ENCODE results near the gene WDR35. TPM values are rescaled to one million over a fixed set of nuclear protein-coding genes. Genes with fewer than 3 reads are reported as not detected.

Gene WDR35
- total and polyA plus RNA-seq, 10 of the 15 experiments (the other 5 are each of a cell fraction or from before 2014, with no cell fraction given), result 3.0 to 9.3 (median 6.3) TPM

GRCh38 chr2:20027705-20028434 is 38.0 kb upstream of the WDR35 start (continued):
- TF ChIP-seq, protein P1, sequence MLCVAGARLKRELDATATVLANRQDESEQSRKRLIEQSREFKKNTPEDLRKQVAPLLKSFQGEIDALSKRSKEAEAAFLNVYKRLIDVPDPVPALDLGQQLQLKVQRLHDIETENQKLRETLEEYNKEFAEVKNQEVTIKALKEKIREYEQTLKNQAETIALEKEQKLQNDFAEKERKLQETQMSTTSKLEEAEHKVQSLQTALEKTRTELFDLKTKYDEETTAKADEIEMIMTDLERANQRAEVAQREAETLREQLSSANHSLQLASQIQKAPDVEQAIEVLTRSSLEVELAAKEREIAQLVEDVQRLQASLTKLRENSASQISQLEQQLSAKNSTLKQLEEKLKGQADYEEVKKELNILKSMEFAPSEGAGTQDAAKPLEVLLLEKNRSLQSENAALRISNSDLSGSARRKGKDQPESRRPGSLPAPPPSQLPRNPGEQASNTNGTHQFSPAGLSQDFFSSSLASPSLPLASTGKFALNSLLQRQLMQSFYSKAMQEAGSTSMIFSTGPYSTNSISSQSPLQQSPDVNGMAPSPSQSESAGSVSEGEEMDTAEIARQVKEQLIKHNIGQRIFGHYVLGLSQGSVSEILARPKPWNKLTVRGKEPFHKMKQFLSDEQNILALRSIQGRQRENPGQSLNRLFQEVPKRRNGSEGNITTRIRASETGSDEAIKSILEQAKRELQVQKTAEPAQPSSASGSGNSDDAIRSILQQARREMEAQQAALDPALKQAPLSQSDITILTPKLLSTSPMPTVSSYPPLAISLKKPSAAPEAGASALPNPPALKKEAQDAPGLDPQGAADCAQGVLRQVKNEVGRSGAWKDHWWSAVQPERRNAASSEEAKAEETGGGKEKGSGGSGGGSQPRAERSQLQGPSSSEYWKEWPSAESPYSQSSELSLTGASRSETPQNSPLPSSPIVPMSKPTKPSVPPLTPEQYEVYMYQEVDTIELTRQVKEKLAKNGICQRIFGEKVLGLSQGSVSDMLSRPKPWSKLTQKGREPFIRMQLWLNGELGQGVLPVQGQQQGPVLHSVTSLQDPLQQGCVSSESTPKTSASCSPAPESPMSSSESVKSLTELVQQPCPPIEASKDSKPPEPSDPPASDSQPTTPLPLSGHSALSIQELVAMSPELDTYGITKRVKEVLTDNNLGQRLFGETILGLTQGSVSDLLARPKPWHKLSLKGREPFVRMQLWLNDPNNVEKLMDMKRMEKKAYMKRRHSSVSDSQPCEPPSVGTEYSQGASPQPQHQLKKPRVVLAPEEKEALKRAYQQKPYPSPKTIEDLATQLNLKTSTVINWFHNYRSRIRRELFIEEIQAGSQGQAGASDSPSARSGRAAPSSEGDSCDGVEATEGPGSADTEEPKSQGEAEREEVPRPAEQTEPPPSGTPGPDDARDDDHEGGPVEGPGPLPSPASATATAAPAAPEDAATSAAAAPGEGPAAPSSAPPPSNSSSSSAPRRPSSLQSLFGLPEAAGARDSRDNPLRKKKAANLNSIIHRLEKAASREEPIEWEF (IDR thresholded peaks at IDR 0.05; ENCODE audit: insufficient replicate concordance, low read depth, low read length), result no peak
- TF ChIP-seq, protein P2, sequence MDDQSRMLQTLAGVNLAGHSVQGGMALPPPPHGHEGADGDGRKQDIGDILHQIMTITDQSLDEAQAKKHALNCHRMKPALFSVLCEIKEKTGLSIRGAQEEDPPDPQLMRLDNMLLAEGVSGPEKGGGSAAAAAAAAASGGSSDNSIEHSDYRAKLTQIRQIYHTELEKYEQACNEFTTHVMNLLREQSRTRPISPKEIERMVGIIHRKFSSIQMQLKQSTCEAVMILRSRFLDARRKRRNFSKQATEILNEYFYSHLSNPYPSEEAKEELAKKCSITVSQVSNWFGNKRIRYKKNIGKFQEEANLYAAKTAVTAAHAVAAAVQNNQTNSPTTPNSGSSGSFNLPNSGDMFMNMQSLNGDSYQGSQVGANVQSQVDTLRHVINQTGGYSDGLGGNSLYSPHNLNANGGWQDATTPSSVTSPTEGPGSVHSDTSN (IDR thresholded peaks at IDR 0.05; ENCODE audit: insufficient replicate concordance, low read depth, low read length), result no peak

DNA sequence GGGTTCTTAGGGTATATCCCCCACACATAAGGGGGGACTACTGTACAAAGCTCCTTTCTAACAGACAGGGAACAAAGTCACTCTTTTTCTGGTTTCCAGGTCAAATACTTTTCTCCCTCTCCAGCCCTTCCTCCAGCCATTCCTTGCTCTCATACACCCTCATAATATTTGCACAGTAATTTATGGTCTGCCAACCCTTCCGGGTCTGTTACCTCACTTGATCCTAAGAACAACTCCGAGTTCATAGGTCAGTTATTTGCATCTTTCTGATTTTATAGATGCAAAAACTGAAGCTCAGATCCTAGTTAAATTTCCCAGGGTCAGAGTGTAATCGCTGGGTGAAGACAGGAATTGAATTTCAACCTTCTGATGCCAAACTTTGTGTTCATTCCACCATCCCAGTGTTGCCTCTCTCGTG is 37.4 kb upstream of the WDR35 start:
- CTCF ChIA-PET, result interaction anchor here (0.5 to 2.5 kb wide), 3 partner anchors 10 to 16 kb away, joined by 3 to 12 read pairs (median 3); no protein-coding TSS in a partner anchor
- no peaks in the 10 kb centered on the region; a peak in 2 of 4 replicates for H3K36me3 ChIP-seq (ENCODE audit: control insufficient read depth in 2 of 2, insufficient read depth in 2 of 2, low read length in 1 of 2)
- no peak for FAIRE-seq
- TF ChIP-seq HDGF (IDR thresholded peaks at IDR 0.05) (no peak), SPI1 (IDR thresholded peaks at IDR 0.05; ENCODE audit: borderline replicate concordance, insufficient read depth, low read depth, low read length) (no peak), NFYA (IDR thresholded peaks at IDR 0.05; ENCODE audit: borderline replicate concordance, low read depth, low read length) (no peak), SP1 (IDR thresholded peaks at IDR 0.05; ENCODE audit: low read depth, low read length) (no peak), EGR1 (IDR thresholded peaks at IDR 0.05; ENCODE audit: borderline replicate concordance in 1 of 2, low read depth in 2 of 2, low read length in 2 of 2) (no peak), ZBTB4 (CRISPR knock-in tag; IDR thresholded peaks at IDR 0.05) (no peak), RCOR1 (conservative IDR thresholded peaks at IDR 0.05; ENCODE audit: low read depth, low read length) (no peak), RELA (IDR thresholded peaks at IDR 0.05; ENCODE audit: borderline replicate concordance, partially characterized antibody) (no peak), IKZF1 (conservative IDR thresholded peaks at IDR 0.05) (no peak)

More for the DNA sequence above, 37.4 kb upstream of the WDR35 start:
- Histone ChIP-seq H3K27me3 (replicated peaks in 1 of 2; ENCODE audit: control insufficient read depth in 2 of 2, insufficient read depth in 2 of 2, low read length in 1 of 2) (no peaks in the 10 kb centered on the region), H3K4me1 (ENCODE audit: control insufficient read depth, insufficient read depth, low read length) (no peaks in the 10 kb centered on the region), H2AFZ (ENCODE audit: control insufficient read depth, low read depth, low read length) (no peak overlapping the region), H3K4me3 (no peak overlapping the region), H3K9ac (ENCODE audit: control insufficient read depth, insufficient read depth, low read length) (no peak overlapping the region), H3K4me2 (ENCODE audit: control insufficient read depth, insufficient read depth) (no peak overlapping the region), H3K79me2 (ENCODE audit: control insufficient read depth, insufficient read depth, low read length) (no peaks in the 10 kb centered on the region), H3K9me3 (replicated peaks; ENCODE audit: control insufficient read depth, insufficient read depth, low read length) (no peaks in the 10 kb centered on the region; the same call in 1 of the 3 replicates), H4K20me1 (ENCODE audit: control insufficient read depth, insufficient read depth) (no peaks in the 10 kb centered on the region), H3K27ac (ENCODE audit: control insufficient read depth, insufficient read depth) (no peak overlapping the region)
- ChIA-PET POLR2A (no interaction called here), SMC1A (ENCODE audit: uncharacterized antibody, unreplicated experiment) (interaction anchor here (1.8 to 2.0 kb wide), 2 partner anchors 12 to 30 kb away, joined by 5 to 7 read pairs; no protein-coding TSS in a partner anchor), RAD21 (ENCODE audit: unreplicated experiment) (interaction anchor here (1.3 kb wide), 1 partner anchor 12 kb away, joined by 4 read pairs; no protein-coding TSS in a partner anchor)
- ATAC-seq, result no peak; the same call in 2 of the 3 replicates
- intact Hi-C loops (cut with micrococcal nuclease; ENCODE audit: unreplicated experiment), result no loop called here
- no peak for DNase-seq (ENCODE audit: low read depth, low spot score)
- in situ Hi-C loops (cut with MboI), result no loop called here
- BruUV-seq (replicated peaks), result no TSS peak
- WGBS (ENCODE audit: insufficient coverage, insufficient replicate concordance, low lambda C conversion rate, missing lambda C conversion rate), result 83% methylated on average over 4 of the region's 4 CpGs

All from GM12878 (cell line).